Neural cell (in vitro differentiated cells): ENCODE measurements around the gene LYPD6.

Source experiments
- EP300 ChIP-seq: fragments of 450-650 bp; conservative IDR thresholded peaks from 2 replicates; pipeline ENCODE4 v1.6.1; 2014; ENCODE audit warnings: antibody characterized with exemption, mild to moderate bottlenecking, moderate library complexity; ENCODE audit not compliant: poor library complexity, severe bottlenecking
- EZH2 ChIP-seq: fragments of 200-600, 300-800 bp; shearing (Covaris generic), sonication (generic); IDR thresholded peaks from 2 replicates; pipeline ENCODE4 v1.6.1; 2014; ENCODE audit warnings: antibody characterized with exemption, low read length, borderline replicate concordance, mild to moderate bottlenecking; ENCODE audit not compliant: insufficient read depth, poor library complexity, severe bottlenecking
- POLR2AphosphoS5 ChIP-seq: IDR thresholded peaks from 2 replicates; pipeline ENCODE4 v1.6.1; 2012
- RAD21 ChIP-seq: fragments of 450-650 bp; conservative IDR thresholded peaks from 2 replicates; pipeline ENCODE4 v1.6.1; 2014; ENCODE audit warnings: antibody characterized with exemption, mild to moderate bottlenecking, moderate library complexity
- TF ChIP-seq, protein P1 (sequence below): fragments of 450-650 bp; IDR thresholded peaks from 2 replicates; pipeline ENCODE4 v1.5.1; 2014; ENCODE audit warnings: antibody characterized with exemption, mild to moderate bottlenecking, moderate library complexity; ENCODE audit not compliant: poor library complexity, severe bottlenecking

- TF ChIP-seq EZH2 (no peak), RAD21 (no peak), POLR2AphosphoS5 (no peak), EP300 (no peak)
- TF ChIP-seq, protein P1, sequence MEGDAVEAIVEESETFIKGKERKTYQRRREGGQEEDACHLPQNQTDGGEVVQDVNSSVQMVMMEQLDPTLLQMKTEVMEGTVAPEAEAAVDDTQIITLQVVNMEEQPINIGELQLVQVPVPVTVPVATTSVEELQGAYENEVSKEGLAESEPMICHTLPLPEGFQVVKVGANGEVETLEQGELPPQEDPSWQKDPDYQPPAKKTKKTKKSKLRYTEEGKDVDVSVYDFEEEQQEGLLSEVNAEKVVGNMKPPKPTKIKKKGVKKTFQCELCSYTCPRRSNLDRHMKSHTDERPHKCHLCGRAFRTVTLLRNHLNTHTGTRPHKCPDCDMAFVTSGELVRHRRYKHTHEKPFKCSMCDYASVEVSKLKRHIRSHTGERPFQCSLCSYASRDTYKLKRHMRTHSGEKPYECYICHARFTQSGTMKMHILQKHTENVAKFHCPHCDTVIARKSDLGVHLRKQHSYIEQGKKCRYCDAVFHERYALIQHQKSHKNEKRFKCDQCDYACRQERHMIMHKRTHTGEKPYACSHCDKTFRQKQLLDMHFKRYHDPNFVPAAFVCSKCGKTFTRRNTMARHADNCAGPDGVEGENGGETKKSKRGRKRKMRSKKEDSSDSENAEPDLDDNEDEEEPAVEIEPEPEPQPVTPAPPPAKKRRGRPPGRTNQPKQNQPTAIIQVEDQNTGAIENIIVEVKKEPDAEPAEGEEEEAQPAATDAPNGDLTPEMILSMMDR: no peak
Observed at GRCh38 chr2:149465873-149466272, 135.5 kb downstream of the LYPD6 start.
